Measurements from ENCODE around the gene TOM1L2.

Gene TOM1L2

GRCh38 chr17:17798010-17798556, 174.1 kb downstream of the TOM1L2 start:
- DNase-seq, result no peak

GRCh38 chr17:17797119-17797809, 174.9 kb downstream of the TOM1L2 start:
- no peak for DNase-seq

- DNase-seq, result no peak
Observed at GRCh38 chr17:17796787-17797061, 175.5 kb downstream of the TOM1L2 start.

GRCh38 chr17:17795946-17796786, 176.0 kb downstream of the TOM1L2 start:
- no peak for DNase-seq

GRCh38 chr17:17795296-17795695, 176.9 kb downstream of the TOM1L2 start:
- no peak for DNase-seq

GRCh38 chr17:17794382-17794781, 177.8 kb downstream of the TOM1L2 start:
- DNase-seq, result no peak
